ENCODE results near the gene PPDPF.
"Not testable (repeated sequence)": the region's sequence is repeated elsewhere in the genome, so short reads cannot be mapped to it uniquely, and the experiment has no call there.

The PPDPF gene

GRCh38 chr20:63553251-63553932 is 32.8 kb downstream of the PPDPF start:
- peak; percentile 77 for DNase-seq

- no peak for DNase-seq
These were observed 33.3 kb downstream of the PPDPF start, which contains the start of gene FNDC11 for GRCh38 chr20:63553933-63554290. Gene FNDC11, plus strand, starts transcription at chr20:63554159. Its CDS starts 1,505 bp downstream, at chr20:63555664.

GRCh38 chr20:63554361-63555278 is 34.1 kb downstream of the PPDPF start:
- no peak for DNase-seq

- no peak for DNase-seq
These were observed 35.3 kb downstream of the PPDPF start for GRCh38 chr20:63555661-63556381.

- DNase-seq, result no peak
These were observed 36.4 kb downstream of the PPDPF start for GRCh38 chr20:63556873-63557478.

- DNase-seq, result no peak
These were observed 36.9 kb downstream of the PPDPF start for GRCh38 chr20:63557481-63557891.

- DNase-seq, result no peak
These were observed 38.4 kb downstream of the PPDPF start for GRCh38 chr20:63558804-63559484.

GRCh38 chr20:63559485-63560332 is 39.1 kb downstream of the PPDPF start:
- not testable (repeated sequence) for DNase-seq

- no peak for DNase-seq
These were observed 39.8 kb downstream of the PPDPF start for GRCh38 chr20:63560333-63560805.

GRCh38 chr20:63560856-63561609 is 40.5 kb downstream of the PPDPF start:
- no peak for DNase-seq

GRCh38 chr20:63561624-63562396 is 41.2 kb downstream of the PPDPF start:
- DNase-seq, result no peak

- DNase-seq, result no peak
These were observed 42.1 kb downstream of the PPDPF start for GRCh38 chr20:63562461-63563224.

- no peak for DNase-seq
These were observed 42.8 kb downstream of the PPDPF start for GRCh38 chr20:63563225-63563935.

GRCh38 chr20:63564036-63564810 is 43.7 kb downstream of the PPDPF start:
- DNase-seq, result no peak

- no peak for DNase-seq
These were observed 44.6 kb downstream of the PPDPF start for GRCh38 chr20:63565021-63565698.

- no peak for DNase-seq
These were observed 45.3 kb downstream of the PPDPF start for GRCh38 chr20:63565699-63566335.
